ENCODE data around the gene PIK3CD. TPM values are rescaled to one million over a fixed set of nuclear protein-coding genes. Genes with fewer than 3 reads are reported as not detected.
A peak's percentile ranks its signal among the peaks of the same experiment; 100 is the strongest.
"Not testable (repeated sequence)": the region's sequence is repeated elsewhere in the genome, so short reads cannot be mapped to it uniquely, and the experiment has no call there.

Gene PIK3CD
- total RNA-seq, 1 donor = 3.0 TPM

DNA sequence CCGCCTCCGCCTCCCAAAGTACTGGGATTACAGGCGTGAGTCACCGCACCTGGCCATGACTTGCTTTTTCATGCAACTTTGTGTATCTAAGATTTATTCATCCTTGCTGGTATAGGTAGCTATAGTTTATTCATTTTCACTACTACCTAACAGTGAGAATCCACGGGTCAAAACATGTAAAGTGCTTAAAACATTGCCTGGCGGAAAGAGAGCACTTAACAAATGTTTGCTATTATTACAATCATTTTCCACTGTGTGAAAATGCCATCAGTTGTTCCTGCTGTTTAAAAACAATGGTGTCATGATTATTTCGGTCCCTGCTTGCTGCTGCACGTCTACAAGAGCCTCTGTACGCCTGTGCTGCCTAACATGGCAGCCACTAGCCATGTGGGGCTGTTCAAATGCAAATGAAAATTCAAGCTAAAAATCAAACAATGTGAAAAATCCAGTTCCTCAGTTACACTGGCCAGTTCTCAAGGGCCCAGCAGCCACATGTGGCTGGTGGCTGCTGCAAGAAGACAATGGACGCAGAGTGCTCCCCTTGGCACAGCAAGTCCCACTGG is 107.1 kb downstream of the PIK3CD start:
- TF ChIP-seq, protein P1, sequence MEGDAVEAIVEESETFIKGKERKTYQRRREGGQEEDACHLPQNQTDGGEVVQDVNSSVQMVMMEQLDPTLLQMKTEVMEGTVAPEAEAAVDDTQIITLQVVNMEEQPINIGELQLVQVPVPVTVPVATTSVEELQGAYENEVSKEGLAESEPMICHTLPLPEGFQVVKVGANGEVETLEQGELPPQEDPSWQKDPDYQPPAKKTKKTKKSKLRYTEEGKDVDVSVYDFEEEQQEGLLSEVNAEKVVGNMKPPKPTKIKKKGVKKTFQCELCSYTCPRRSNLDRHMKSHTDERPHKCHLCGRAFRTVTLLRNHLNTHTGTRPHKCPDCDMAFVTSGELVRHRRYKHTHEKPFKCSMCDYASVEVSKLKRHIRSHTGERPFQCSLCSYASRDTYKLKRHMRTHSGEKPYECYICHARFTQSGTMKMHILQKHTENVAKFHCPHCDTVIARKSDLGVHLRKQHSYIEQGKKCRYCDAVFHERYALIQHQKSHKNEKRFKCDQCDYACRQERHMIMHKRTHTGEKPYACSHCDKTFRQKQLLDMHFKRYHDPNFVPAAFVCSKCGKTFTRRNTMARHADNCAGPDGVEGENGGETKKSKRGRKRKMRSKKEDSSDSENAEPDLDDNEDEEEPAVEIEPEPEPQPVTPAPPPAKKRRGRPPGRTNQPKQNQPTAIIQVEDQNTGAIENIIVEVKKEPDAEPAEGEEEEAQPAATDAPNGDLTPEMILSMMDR (IDR thresholded peaks at IDR 0.05; ENCODE audit: insufficient read depth, low read length) = no peak
- H3K4me3 ChIP-seq (ENCODE audit: low read depth, low read length) = no peak overlapping the region
- DNase-seq (ENCODE audit: low read depth) = no peak

DNA sequence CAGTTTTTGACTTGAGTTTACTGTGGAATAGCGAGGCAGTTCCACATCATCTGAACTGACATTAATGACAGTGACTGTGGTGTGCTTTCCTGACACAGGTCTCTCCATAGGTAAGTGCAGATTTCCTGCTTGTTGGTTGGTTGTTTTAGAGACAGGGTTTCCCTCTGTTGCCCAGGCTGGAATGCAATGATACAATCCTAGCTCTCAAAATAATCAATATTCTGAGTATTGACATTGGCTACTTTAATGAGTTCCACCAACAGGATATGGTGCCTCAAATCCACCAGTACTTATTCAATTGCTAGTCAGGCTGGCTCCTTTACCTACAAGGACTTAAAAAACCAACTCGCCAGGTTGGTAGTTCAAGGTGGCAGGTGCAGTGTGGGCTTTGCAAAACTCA is 108.4 kb downstream of the PIK3CD start:
- TF ChIP-seq, protein P1 (IDR thresholded peaks at IDR 0.05; ENCODE audit: insufficient read depth, low read length) = no peak
- DNase-seq (ENCODE audit: low read depth) = no peak

DNA sequence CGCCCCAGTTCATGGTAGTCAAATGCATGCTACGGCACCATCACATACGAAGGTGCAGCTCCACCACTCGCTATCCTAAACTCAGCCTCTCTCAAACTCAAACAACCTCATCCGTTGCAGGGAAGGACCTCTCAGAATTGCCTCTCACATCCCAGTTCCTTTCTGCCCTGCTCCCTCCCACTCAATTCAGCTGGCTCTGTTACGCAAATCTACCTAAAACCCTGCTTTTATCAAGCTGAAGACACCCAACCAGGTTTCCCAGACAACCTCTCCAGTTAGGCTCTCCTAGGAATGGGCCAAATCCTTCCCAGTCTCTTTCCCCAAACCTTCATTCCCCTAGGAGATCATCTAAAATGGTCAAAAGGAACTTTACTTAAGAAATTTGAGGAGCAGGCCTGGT is 109.3 kb downstream of the PIK3CD start:
- no peak for DNase-seq (ENCODE audit: low read depth)
- TF ChIP-seq, protein P1 (IDR thresholded peaks at IDR 0.05; ENCODE audit: insufficient read depth, low read length) = no peak
- H3K4me3 ChIP-seq (ENCODE audit: low read depth, low read length) = no peak overlapping the region

More for the DNA sequence above, 108.4 kb downstream of the PIK3CD start:
- H3K4me3 ChIP-seq (ENCODE audit: low read depth, low read length) = no peak overlapping the region

DNA sequence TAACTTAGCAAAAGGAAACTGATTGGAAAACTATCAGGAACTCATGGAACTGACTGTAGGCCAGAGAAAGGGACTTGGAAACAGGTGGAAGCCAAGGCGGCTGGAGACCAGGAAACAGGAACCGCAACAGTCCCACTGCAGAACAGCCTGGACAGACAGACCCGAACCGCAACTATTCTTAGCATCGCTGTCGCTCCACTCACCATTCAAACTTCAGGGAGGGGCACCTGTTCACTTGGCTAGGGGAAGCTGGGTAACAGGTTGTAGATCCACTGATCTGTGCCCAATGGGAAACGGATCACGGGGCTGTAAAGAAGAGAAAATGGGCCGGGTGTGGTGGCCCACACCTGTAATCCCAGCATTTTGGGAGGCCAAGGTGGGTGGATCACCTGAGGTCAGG is 110.3 kb downstream of the PIK3CD start:
- TF ChIP-seq, protein P1 (IDR thresholded peaks at IDR 0.05; ENCODE audit: insufficient read depth, low read length) = no peak
- DNase-seq (ENCODE audit: low read depth) = no peak

DNA sequence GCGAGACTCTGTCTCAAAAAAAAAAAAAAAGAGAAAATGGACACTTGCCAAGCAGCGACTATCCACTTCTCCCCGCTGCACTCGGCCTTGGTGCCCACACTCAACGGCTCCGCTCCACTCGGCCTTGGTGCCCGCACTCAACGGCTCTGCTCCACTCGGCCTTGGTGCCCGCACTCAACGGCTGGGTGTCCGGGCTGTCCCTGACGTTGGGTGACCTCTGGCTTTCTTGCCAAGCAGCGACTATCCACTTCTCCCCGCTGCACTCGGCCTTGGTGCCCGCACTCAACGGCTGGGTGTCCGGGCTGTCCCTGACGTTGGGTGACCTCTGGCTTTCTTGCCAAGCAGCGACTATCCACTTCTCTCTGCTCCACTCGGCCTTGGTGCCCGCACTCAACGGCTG is 110.9 kb downstream of the PIK3CD start:
- H3K4me3 ChIP-seq (ENCODE audit: low read depth, low read length); DNase-seq (ENCODE audit: low read depth): not testable (repeated sequence)

More for the DNA sequence above, 110.3 kb downstream of the PIK3CD start:
- H3K4me3 ChIP-seq (ENCODE audit: low read depth, low read length) = no peak overlapping the region

DNA sequence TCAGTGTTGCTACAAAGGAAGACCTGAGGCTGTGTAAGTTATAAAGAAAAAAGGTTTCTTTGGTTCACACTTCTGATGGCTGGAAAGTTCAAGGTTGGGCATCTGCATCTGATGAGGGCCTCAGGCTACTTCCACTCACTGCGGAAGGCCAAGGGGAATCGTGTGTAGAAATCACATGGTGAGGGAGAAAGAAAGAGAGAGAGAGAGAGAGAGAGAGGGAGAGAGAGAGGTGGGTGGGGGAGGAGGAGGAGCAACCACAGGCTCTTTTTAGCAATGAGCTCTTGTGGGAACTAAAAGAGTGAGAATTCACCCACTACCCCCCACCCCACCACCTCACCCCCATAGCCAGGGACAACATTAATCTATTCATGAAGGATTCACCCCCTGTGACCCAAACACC is 112.4 kb downstream of the PIK3CD start:
- no peak overlapping the region for H3K4me3 ChIP-seq (ENCODE audit: low read depth, low read length)
- DNase-seq (ENCODE audit: low read depth) = no peak
- TF ChIP-seq, protein P1 (IDR thresholded peaks at IDR 0.05; ENCODE audit: insufficient read depth, low read length) = no peak

DNA sequence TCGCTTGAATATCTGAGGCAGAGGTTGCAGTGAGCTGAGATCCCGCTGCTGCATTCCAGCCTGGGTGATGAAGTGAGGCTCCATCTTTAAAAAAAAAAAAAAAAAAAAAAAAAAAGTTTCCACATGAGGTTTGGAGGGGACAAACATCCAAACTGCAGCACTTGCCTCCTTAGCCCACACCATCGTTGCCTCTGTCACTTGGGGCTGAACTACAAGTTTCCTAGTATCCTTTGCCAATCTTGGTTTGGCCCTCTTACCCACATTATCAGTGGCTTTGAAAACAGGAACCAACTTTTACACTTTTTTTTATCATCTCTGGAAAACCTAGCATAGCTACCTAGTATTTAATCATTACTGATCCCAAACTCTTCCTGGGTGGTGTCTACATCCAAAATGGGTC is 113.0 kb downstream of the PIK3CD start:
- no peak overlapping the region for H3K4me3 ChIP-seq (ENCODE audit: low read depth, low read length)
- TF ChIP-seq, protein P1 (IDR thresholded peaks at IDR 0.05; ENCODE audit: insufficient read depth, low read length) = no peak
- DNase-seq (ENCODE audit: low read depth) = peak; percentile 20
